Upper lobe of left lung (tissue), 6 donors: ENCODE data around the gene PTPRN2. TPM values are rescaled to one million over a fixed set of nuclear protein-coding genes. Genes with fewer than 3 reads are reported as not detected.

Experiments
- ATAC-seq, 2 donors: fragments of 200-7000 bp; cut with Tn5 transposase; one replicate each; pipeline ENCODE4 v1.9.1; 2022; ENCODE audit warnings: mild to moderate bottlenecking in 2 of 2, moderate library complexity in 2 of 2; ENCODE audit not compliant: low FRiP score in 2 of 2
- DNase-seq, 2 donors: peaks; one replicate each; pipeline ENCODE4 v3.0.0-alpha.2; 2019 to 2020
- H3K27ac ChIP-seq, 4 donors: fragments of 200-600 bp; sonication (generic); one replicate each; pipeline ENCODE4 v1.5.1; 2016 to 2019
- H3K27me3 ChIP-seq, 4 donors: fragments of 200-600 bp; sonication (generic); one replicate each; pipeline ENCODE4 v1.5.1; 2017 to 2019
- H3K36me3 ChIP-seq, 4 donors: fragments of 200-600 bp; sonication (generic); one replicate each; pipeline ENCODE4 v1.5.1; 2016 to 2019
- H3K4me1 ChIP-seq, 4 donors: fragments of 200-600 bp; sonication (generic); one replicate each; pipeline ENCODE4 v1.5.1; 2018 to 2019
- H3K4me3 ChIP-seq, 4 donors: fragments of 200-600 bp; sonication (generic); one replicate each; pipeline ENCODE4 v1.5.1; 2017 to 2019; ENCODE audit warnings: mild to moderate bottlenecking in 2 of 4, moderate library complexity in 1 of 4
- H3K9me3 ChIP-seq, 4 donors: fragments of 200-600 bp; sonication (generic); one replicate each; pipeline ENCODE4 v1.5.1; 2018 to 2019
- EP300 ChIP-seq, 4 donors: sonication (generic); formaldehyde crosslinking; IDR thresholded peaks; one replicate each; pipeline ENCODE4 v1.5.1; 2017; ENCODE audit warnings: antibody characterized with exemption in 4 of 4, control low read depth in 2 of 4
- POLR2A ChIP-seq, 4 donors: fragments of 450-650 bp; IDR thresholded peaks; one replicate each; pipeline ENCODE4 v1.5.1; 2016 to 2017; ENCODE audit warnings: antibody characterized with exemption in 4 of 4, mild to moderate bottlenecking in 2 of 4
- POLR2AphosphoS5 ChIP-seq, 2 donors: sonication (generic); formaldehyde crosslinking; IDR thresholded peaks; one replicate each; pipeline ENCODE4 v1.5.1; 2017; ENCODE audit warnings: antibody characterized with exemption in 2 of 2
- WGBS, 2 donors: methylation state at CpG; one replicate each; pipeline ENCODE4 v1.1.5; 2017 to 2018; 5-methylcytosine and 5-hydroxymethylcytosine counted together
- total RNA-seq, 6 donors: library from RNA; depleted of rRNA in 4 of 6; stranded (reverse); fragments of >200 nt in 4 of 6; gene quantifications; one replicate each; pipeline versions ENCODE4 v1.1.0 to v1.2.1, GENCODE V29; 2016 to 2021
- TF ChIP-seq, protein P1 (sequence below), 6 experiments: fragments of 450-650 bp in 4 of 6; fragments of 200-600 bp in 2 of 6; sonication (generic) in 2 of 6; IDR thresholded peaks; one replicate each; pipeline ENCODE4 v1.5.1; 2016 to 2019; ENCODE audit warnings: antibody characterized with exemption in 6 of 6
- donor health status: DM: no; HTN: no; CAD: no; lungs with moderate emphysema.
- donor health status: DM: no; HTN: yes; CAD: no; lungs with severe emphysema.

Gene PTPRN2
- total RNA-seq, 6 donors from 2014 or later: 3.3 to 7.9 (median 5.2) TPM

DNA sequence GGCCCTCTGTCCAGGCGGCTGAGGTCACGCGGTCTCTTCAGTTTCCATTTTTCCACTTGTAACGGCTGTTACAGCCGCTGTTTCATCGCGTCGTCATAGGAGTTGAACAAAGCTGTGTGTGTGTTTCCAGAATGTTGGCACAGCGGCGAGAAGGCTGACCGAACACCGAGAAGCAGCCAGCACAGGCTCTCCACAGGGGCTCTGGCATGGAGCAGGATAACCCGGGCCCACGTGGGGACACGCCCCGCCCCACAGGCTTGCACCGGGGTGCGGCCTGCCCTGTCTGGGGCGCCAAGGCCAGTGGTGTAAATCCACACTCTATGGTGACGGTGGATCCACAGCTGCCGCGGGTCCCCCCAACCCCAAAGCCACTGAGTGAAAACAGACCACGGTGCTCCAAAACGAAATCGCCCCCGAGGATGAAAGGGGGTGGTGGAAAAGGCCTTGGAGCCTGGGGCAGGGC is 802.6 kb downstream of the PTPRN2 start:
- H3K36me3 ChIP-seq: no peaks in the 10 kb centered on the region
- TF ChIP-seq, protein P1, sequence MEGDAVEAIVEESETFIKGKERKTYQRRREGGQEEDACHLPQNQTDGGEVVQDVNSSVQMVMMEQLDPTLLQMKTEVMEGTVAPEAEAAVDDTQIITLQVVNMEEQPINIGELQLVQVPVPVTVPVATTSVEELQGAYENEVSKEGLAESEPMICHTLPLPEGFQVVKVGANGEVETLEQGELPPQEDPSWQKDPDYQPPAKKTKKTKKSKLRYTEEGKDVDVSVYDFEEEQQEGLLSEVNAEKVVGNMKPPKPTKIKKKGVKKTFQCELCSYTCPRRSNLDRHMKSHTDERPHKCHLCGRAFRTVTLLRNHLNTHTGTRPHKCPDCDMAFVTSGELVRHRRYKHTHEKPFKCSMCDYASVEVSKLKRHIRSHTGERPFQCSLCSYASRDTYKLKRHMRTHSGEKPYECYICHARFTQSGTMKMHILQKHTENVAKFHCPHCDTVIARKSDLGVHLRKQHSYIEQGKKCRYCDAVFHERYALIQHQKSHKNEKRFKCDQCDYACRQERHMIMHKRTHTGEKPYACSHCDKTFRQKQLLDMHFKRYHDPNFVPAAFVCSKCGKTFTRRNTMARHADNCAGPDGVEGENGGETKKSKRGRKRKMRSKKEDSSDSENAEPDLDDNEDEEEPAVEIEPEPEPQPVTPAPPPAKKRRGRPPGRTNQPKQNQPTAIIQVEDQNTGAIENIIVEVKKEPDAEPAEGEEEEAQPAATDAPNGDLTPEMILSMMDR (IDR thresholded peaks at IDR 0.05): no peak
- TF ChIP-seq EP300 (IDR thresholded peaks at IDR 0.05): no peak
- no peak for TF ChIP-seq POLR2AphosphoS5 (IDR thresholded peaks at IDR 0.05)
- TF ChIP-seq POLR2A (IDR thresholded peaks at IDR 0.05): no peak
- H3K4me1 ChIP-seq: no peaks in the 10 kb centered on the region
- H3K27me3 ChIP-seq: no peaks in the 10 kb centered on the region
- H3K4me3 ChIP-seq: no peak overlapping the region
- ATAC-seq (no peak), DNase-seq (no peak)
- H3K27ac ChIP-seq: no peak overlapping the region
- H3K9me3 ChIP-seq: no peaks in the 10 kb centered on the region
- 89 to 92% methylated on average over 12 to 26 of the region's 26 CpGs for WGBS, 2 donors

DNA sequence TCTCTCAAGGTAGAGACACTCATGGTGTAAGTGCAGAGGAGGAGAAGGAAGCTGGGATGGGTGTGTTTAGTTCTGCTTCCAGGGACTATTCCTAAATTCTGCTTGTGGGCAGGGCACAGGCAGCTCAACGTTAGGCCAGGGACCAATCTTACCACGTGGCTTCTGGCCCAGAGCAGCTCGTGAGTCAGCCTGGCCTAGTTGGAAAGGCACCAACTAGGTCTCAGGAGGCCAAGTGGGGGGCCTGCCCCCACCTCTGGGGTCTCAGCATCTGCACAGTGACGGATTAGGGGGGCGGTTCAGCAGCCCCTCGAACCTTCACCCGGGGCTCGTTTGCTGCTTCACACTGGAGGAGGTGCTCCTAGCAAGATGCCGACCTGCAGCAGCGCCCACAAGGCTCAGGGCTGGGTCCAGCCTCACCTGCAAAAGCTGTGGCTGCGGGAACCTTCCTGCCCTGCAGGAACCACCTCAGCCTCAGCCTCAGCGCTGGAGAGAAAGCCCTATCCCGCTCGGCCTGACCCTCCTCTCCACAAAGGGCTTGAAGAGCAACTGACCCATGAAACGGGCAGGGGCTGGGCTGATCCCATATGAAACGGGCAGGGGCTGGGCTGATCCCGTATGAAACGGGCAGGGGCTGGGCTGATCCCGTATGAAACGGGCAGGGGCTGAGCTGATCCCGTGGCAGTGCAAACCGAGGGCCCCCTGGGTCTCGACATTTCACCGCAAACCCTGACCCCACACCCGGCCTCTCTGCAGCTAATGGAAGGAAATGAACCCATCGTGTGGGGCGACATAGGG is 803.4 kb downstream of the PTPRN2 start:
- no peaks in the 10 kb centered on the region for H3K36me3 ChIP-seq
- no peaks in the 10 kb centered on the region for H3K4me1 ChIP-seq
- no peak overlapping the region for H3K27ac ChIP-seq
- 75 to 86% methylated on average over 11 to 27 of the region's 27 CpGs for WGBS, 2 donors
- DNase-seq (no peak), ATAC-seq (no peak)
- TF ChIP-seq EP300 (IDR thresholded peaks at IDR 0.05): no peak
- no peak for TF ChIP-seq POLR2A (IDR thresholded peaks at IDR 0.05)
- TF ChIP-seq POLR2AphosphoS5 (IDR thresholded peaks at IDR 0.05): no peak
- TF ChIP-seq, protein P1 (IDR thresholded peaks at IDR 0.05): no peak
- H3K9me3 ChIP-seq: no peaks in the 10 kb centered on the region
- H3K4me3 ChIP-seq: no peak overlapping the region
- H3K27me3 ChIP-seq: no peaks in the 10 kb centered on the region

DNA sequence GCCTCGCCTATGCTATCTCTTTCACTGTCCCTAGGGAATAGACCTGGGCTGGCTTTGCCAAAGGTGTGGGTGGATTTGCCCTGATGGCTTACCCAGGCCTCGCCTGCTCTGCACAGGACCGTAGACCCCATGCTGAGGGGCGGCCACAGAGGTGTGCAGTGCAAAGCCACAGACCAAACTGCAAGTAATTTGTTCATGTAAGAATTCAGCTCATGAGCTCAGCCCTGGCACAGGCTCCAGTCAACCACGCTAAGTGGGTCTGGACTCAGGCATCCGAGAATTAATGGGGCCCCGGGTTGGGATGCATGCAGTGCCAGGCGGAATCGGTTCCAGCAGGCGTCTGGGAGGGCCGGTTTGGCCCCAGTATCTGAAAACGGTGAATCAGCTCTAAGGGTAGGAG is 805.6 kb downstream of the PTPRN2 start:
- ATAC-seq (no peak), DNase-seq (no peak)
- WGBS, 2 donors: 91% methylated on average over 12 of the region's 12 CpGs; no CpG with 5 or more reads in 1 of the 2 donors
- Histone ChIP-seq H3K27ac (no peak overlapping the region), H3K4me3 (no peak overlapping the region), H3K4me1 (no peaks in the 10 kb centered on the region), H3K36me3 (no peaks in the 10 kb centered on the region), H3K9me3 (no peaks in the 10 kb centered on the region), H3K27me3 (no peaks in the 10 kb centered on the region)
- TF ChIP-seq, protein P1 (IDR thresholded peaks at IDR 0.05): no peak
- no peak for TF ChIP-seq POLR2AphosphoS5 (IDR thresholded peaks at IDR 0.05)
- no peak for TF ChIP-seq POLR2A (IDR thresholded peaks at IDR 0.05)
- no peak for TF ChIP-seq EP300 (IDR thresholded peaks at IDR 0.05)

DNA sequence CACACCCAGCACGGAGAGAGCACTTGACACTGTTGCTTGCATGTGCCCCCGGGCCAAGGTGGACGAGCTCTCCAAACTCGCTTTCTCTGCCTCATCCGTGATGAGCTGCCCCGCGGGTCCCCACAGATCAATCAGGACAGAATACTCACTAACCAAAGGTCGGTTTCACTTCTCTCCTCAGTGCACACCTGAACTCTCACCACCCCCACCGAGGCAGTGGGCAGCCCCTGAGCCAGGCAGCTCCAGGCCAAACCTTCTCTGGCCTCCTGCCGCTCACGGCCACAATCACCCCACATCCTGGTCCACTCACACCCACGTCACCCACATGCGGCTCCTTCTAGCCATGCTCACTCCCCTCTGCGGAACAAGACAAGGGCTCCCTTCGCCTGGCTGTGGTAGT is 806.9 kb downstream of the PTPRN2 start:
- Histone ChIP-seq H3K4me1 (no peaks in the 10 kb centered on the region), H3K36me3 (no peaks in the 10 kb centered on the region), H3K27me3 (no peaks in the 10 kb centered on the region), H3K27ac (no peak overlapping the region), H3K4me3 (no peak overlapping the region), H3K9me3 (no peaks in the 10 kb centered on the region)
- DNase-seq: no peak
- WGBS, 2 donors: 74 to 88% methylated on average over 11 to 15 of the region's 15 CpGs
- no peak for ATAC-seq
- no peak for TF ChIP-seq POLR2AphosphoS5 (IDR thresholded peaks at IDR 0.05)
- TF ChIP-seq, protein P1 (IDR thresholded peaks at IDR 0.05): no peak
- no peak for TF ChIP-seq POLR2A (IDR thresholded peaks at IDR 0.05)
- no peak for TF ChIP-seq EP300 (IDR thresholded peaks at IDR 0.05)

DNA sequence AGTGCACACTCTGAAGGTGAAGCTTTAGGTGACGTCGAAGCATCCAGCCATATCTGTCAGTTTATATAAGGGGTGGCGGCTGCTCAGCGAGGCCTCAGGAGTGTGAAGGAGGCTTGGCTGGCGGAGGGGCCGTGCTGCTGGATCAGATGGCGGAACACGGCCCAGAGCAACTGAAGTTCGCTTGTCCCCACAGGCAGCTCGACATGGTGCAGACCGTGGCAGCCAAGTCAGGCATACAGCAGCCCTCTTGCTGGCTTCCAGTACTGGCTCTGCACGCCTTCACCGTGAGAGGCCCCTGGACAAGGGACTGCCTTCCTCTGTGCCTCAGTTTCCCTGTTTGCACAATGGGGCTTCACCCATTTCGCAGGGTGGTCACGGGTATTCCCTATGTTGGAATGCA is 807.3 kb downstream of the PTPRN2 start:
- no peak overlapping the region for H3K27ac ChIP-seq
- no peaks in the 10 kb centered on the region for H3K27me3 ChIP-seq
- no peaks in the 10 kb centered on the region for H3K4me1 ChIP-seq
- TF ChIP-seq POLR2A (IDR thresholded peaks at IDR 0.05) (no peak), EP300 (IDR thresholded peaks at IDR 0.05) (no peak), POLR2AphosphoS5 (IDR thresholded peaks at IDR 0.05) (no peak)
- TF ChIP-seq, protein P1 (IDR thresholded peaks at IDR 0.05): no peak
- WGBS, 2 donors: 83 to 86% methylated on average over 5 to 15 of the region's 15 CpGs
- ATAC-seq: no peak
- H3K4me3 ChIP-seq: no peak overlapping the region
- no peaks in the 10 kb centered on the region for H3K9me3 ChIP-seq
- H3K36me3 ChIP-seq: no peaks in the 10 kb centered on the region
- DNase-seq: no peak
